NCI-H2081 treated with DMSO at 0.1 percent for 48 hours (cell line): ENCODE results near the gene TCF3.

Experiments
- DNase-seq: peaks from one replicate; lab custom pipeline; 2025; lab: John Stamatoyannopoulos, UW

TCF3 gene

DNA sequence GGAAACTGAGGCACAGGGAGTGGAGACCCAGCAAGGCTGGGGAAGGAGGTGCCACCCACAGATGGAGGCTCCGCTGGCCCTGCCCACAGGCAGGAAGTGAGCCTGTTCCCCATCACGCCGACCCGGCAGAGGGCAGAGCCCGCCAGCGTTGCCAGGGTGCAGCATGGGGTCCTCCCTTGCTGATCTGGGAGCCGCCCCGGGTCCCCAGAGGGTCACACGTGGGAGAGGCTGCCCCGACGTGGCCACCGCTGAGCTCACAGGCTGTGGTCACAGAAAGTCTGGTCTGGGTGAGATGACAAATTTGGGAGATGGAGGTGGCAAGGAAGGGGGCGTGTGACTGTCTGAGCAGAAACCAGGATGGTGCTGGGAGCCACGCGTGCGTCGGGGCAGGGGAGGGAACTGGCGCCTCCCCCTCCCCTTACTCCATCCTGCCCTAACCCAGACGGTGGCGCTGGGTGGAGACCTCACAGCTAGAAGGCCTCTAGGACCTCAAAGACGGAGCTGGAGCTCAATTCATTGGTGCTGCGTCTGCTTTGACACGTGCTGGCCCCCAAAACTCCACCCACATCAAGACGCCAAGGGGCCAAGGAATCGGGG is 92.0 kb downstream of the TCF3 start:
- no peak for DNase-seq
